Activated naive CD4-positive, alpha-beta T cell treated with anti-CD3 and anti-CD28 coated beads, Interleukin-2, amount 50 U/mL, for 24 hours (primary cell): Measurements from ENCODE around the gene PEAK1.

Experiments
- H3K27ac Mint-ChIP-seq: one replicate; pipeline ENCODE4 v1.8.0; 2021; ENCODE audit warnings: mild to moderate bottlenecking, mixed read lengths
- H3K27me3 Mint-ChIP-seq: one replicate; pipeline ENCODE4 v1.8.0; 2021; ENCODE audit warnings: mixed read lengths
- H3K36me3 Mint-ChIP-seq: one replicate; pipeline ENCODE4 v1.8.0; 2021; ENCODE audit warnings: mixed read lengths
- H3K4me1 Mint-ChIP-seq: one replicate; pipeline ENCODE4 v1.8.0; 2021; ENCODE audit warnings: mixed read lengths
- H3K4me3 Mint-ChIP-seq: one replicate; pipeline ENCODE4 v1.8.0; 2021; ENCODE audit warnings: mild to moderate bottlenecking, mixed read lengths
- H3K9me3 Mint-ChIP-seq: one replicate; pipeline ENCODE4 v1.8.0; 2021; ENCODE audit warnings: mixed read lengths

The PEAK1 gene

GRCh38 chr15:77123854-77124253 is 296.1 kb downstream of the PEAK1 start:
- no peaks in the 10 kb centered on the region for H3K27me3 Mint-ChIP-seq
- peaks cover 7% of the 10 kb centered on the region for H3K36me3 Mint-ChIP-seq
- H3K4me3 Mint-ChIP-seq = no peak overlapping the region
- H3K9me3 Mint-ChIP-seq = no peaks in the 10 kb centered on the region
- H3K27ac Mint-ChIP-seq = no peak overlapping the region
- peaks cover 4% of the 10 kb centered on the region for H3K4me1 Mint-ChIP-seq

DNA sequence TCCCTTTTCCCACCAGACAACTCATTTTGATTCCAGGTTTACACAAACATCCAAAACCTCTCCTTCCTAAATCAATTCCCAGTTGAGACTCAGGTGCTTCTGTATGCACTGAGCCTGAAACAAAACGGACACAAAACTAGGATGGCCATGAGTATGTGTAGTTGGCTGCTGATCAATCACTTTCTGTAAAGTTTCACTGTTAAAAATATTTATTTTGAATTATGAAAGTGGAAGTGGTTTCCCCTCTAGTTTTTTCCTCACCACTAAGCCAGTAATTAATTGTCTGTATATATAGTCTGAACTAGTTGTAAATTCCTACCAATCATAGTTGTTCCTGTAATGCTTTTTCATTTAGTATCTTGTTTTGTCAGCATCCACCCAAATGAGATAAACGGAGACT is 297.3 kb downstream of the PEAK1 start:
- Mint-ChIP-seq H3K27ac (no peak overlapping the region), H3K4me1 (peaks cover 5% of the 10 kb centered on the region), H3K27me3 (no peaks in the 10 kb centered on the region), H3K9me3 (no peaks in the 10 kb centered on the region), H3K4me3 (no peak overlapping the region), H3K36me3 (peaks cover 6% of the 10 kb centered on the region)

GRCh38 chr15:77121599-77121998 is 298.3 kb downstream of the PEAK1 start:
- no peak overlapping the region for H3K27ac Mint-ChIP-seq
- peaks cover 5% of the 10 kb centered on the region for H3K4me1 Mint-ChIP-seq
- H3K36me3 Mint-ChIP-seq = peaks cover 4% of the 10 kb centered on the region

GRCh38 chr15:77120576-77120975 is 299.3 kb downstream of the PEAK1 start:
- H3K9me3 Mint-ChIP-seq = no peaks in the 10 kb centered on the region

More at GRCh38 chr15:77121599-77121998, 298.3 kb downstream of the PEAK1 start:
- Mint-ChIP-seq H3K27me3 (no peaks in the 10 kb centered on the region), H3K9me3 (no peaks in the 10 kb centered on the region), H3K4me3 (no peak overlapping the region)

GRCh38 chr15:77119446-77119845 is 300.5 kb downstream of the PEAK1 start:
- H3K9me3 Mint-ChIP-seq = no peaks in the 10 kb centered on the region
- H3K4me1 Mint-ChIP-seq = peaks cover 5% of the 10 kb centered on the region
- H3K27ac Mint-ChIP-seq = no peak overlapping the region
- peaks cover 4% of the 10 kb centered on the region for H3K36me3 Mint-ChIP-seq
- no peak overlapping the region for H3K4me3 Mint-ChIP-seq
- no peaks in the 10 kb centered on the region for H3K27me3 Mint-ChIP-seq

More at GRCh38 chr15:77120576-77120975, 299.3 kb downstream of the PEAK1 start:
- no peak overlapping the region for H3K4me3 Mint-ChIP-seq
- peaks cover 4% of the 10 kb centered on the region for H3K36me3 Mint-ChIP-seq
- peak overlapping the region; percentile 21 for H3K27ac Mint-ChIP-seq
- H3K27me3 Mint-ChIP-seq = no peaks in the 10 kb centered on the region
- H3K4me1 Mint-ChIP-seq = peaks cover 5% of the 10 kb centered on the region

- peaks cover 4% of the 10 kb centered on the region for H3K36me3 Mint-ChIP-seq
- no peak overlapping the region for H3K4me3 Mint-ChIP-seq
- no peaks in the 10 kb centered on the region for H3K9me3 Mint-ChIP-seq
- no peaks in the 10 kb centered on the region for H3K27me3 Mint-ChIP-seq
- H3K27ac Mint-ChIP-seq = no peak overlapping the region
- H3K4me1 Mint-ChIP-seq = peaks cover 5% of the 10 kb centered on the region
Measured at GRCh38 chr15:77118882-77119321, 301.0 kb downstream of the PEAK1 start.

GRCh38 chr15:77115179-77115578 is 304.7 kb downstream of the PEAK1 start:
- peaks cover 2% of the 10 kb centered on the region for H3K36me3 Mint-ChIP-seq
- no peaks in the 10 kb centered on the region for H3K9me3 Mint-ChIP-seq
- no peak overlapping the region for H3K27ac Mint-ChIP-seq
- H3K4me3 Mint-ChIP-seq = no peak overlapping the region
- H3K27me3 Mint-ChIP-seq = no peaks in the 10 kb centered on the region
- peaks cover 5% of the 10 kb centered on the region for H3K4me1 Mint-ChIP-seq

DNA sequence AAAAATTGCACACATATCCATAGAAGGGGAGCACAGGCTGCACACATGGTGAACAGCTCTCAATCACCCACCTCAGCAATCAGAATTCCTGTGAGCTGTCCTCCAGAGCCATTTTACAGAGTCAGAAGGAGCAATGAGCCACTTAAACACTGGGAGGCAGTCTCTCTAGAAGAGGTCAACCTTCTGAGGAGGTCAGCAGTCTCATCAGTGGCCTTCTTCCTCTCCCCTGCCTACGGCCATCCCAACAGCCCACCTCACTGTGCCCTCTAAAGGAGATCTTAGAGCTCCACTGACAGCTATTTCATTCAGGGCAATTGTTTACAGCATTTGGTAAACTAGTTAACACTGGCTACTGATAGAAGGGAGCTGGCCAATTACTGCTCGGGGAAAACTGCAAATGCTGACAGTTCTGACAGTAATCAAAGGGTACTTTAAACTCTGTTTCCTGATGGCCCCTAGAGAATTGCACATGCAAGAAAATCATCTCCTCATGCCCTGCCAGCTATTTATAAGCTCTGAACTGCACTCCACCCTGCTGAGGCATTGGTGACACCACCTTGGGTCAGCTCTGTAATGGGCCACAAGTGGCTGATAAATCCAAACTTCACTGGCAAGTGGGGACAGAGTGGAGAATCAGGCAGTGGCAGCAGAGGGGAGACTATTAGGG is 306.9 kb downstream of the PEAK1 start:
- no peaks in the 10 kb centered on the region for H3K4me1 Mint-ChIP-seq
- H3K9me3 Mint-ChIP-seq = no peaks in the 10 kb centered on the region
- H3K27me3 Mint-ChIP-seq = no peaks in the 10 kb centered on the region
- H3K4me3 Mint-ChIP-seq = no peak overlapping the region
- no peak overlapping the region for H3K27ac Mint-ChIP-seq
- H3K36me3 Mint-ChIP-seq = peaks cover 2% of the 10 kb centered on the region

GRCh38 chr15:77111789-77112188 is 308.1 kb downstream of the PEAK1 start:
- H3K9me3 Mint-ChIP-seq = no peaks in the 10 kb centered on the region
- no peaks in the 10 kb centered on the region for H3K27me3 Mint-ChIP-seq
- H3K4me3 Mint-ChIP-seq = no peak overlapping the region
- no peak overlapping the region for H3K27ac Mint-ChIP-seq
- H3K36me3 Mint-ChIP-seq = peaks cover 2% of the 10 kb centered on the region
- no peaks in the 10 kb centered on the region for H3K4me1 Mint-ChIP-seq

- Mint-ChIP-seq H3K27ac (no peak overlapping the region), H3K36me3 (no peaks in the 10 kb centered on the region), H3K27me3 (no peaks in the 10 kb centered on the region), H3K4me1 (no peaks in the 10 kb centered on the region), H3K9me3 (no peaks in the 10 kb centered on the region), H3K4me3 (no peak overlapping the region)
Measured at GRCh38 chr15:77107531-77108355, 312.2 kb downstream of the PEAK1 start.

DNA sequence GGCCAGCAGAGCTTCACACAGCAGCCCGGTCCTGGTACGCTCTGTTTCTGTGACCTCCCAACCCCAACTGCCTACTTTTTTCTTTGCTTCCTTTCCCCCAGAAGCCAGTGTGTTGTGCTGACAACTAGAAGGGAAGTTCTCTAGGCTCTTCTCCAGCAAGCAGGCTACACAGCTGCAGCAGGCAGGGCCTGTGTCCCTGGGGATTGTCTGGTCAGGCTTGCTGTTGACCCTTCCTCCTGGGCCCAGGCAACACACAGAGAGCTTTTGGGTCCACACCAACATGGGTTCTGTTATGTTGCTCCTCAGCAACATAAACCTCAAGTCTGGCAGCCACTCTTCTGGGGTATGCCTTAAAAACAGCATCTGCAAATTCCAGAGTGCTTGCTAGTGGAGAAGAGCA is 312.8 kb downstream of the PEAK1 start:
- H3K9me3 Mint-ChIP-seq = no peaks in the 10 kb centered on the region
- H3K36me3 Mint-ChIP-seq = no peaks in the 10 kb centered on the region
- no peak overlapping the region for H3K4me3 Mint-ChIP-seq
- no peak overlapping the region for H3K27ac Mint-ChIP-seq
- no peaks in the 10 kb centered on the region for H3K27me3 Mint-ChIP-seq
- H3K4me1 Mint-ChIP-seq = no peaks in the 10 kb centered on the region

GRCh38 chr15:77104155-77104554 is 315.7 kb downstream of the PEAK1 start:
- H3K27me3 Mint-ChIP-seq = no peaks in the 10 kb centered on the region
- H3K36me3 Mint-ChIP-seq = no peaks in the 10 kb centered on the region
- H3K27ac Mint-ChIP-seq = no peak overlapping the region
- no peaks in the 10 kb centered on the region for H3K9me3 Mint-ChIP-seq
- no peak overlapping the region for H3K4me3 Mint-ChIP-seq
- H3K4me1 Mint-ChIP-seq = no peaks in the 10 kb centered on the region

DNA sequence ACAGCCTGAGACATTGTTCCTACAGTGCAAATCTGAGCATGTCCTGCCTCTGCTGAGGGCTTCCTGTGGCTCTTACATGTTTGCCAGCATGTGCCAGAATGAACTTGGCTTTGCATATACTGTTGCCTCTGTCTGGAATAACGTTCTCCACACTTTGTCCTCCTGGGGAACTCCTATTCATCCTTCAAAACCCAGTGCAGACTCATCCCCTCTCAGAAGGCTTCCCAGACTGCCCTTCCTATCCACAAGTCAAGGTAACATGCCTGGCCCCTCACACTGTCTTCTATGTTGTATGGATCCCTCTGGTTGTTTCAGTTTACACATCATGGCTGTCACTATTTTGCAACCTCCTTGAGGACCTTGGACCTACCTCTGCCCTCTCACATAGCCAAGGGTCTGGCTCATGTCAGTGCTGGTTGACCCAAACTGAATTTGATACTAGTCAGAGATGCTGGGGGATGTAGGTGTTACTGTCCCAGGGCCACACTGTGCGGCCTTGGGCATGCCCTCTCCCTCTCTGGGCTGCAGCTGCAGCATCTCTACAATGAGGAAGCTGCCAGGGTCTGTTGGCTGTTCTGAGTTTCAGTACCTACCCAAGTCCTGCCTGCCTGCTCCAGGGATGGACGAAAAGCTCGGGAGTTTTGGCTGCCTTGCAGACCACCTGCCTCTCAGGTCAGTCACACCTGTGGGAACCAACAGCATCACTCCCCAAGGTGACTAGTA is 320.0 kb downstream of the PEAK1 start:
- no peak overlapping the region for H3K4me3 Mint-ChIP-seq
- H3K4me1 Mint-ChIP-seq = no peaks in the 10 kb centered on the region
- no peaks in the 10 kb centered on the region for H3K27me3 Mint-ChIP-seq
- no peaks in the 10 kb centered on the region for H3K36me3 Mint-ChIP-seq
- no peaks in the 10 kb centered on the region for H3K9me3 Mint-ChIP-seq
- no peak overlapping the region for H3K27ac Mint-ChIP-seq

- no peak overlapping the region for H3K4me3 Mint-ChIP-seq
- no peaks in the 10 kb centered on the region for H3K27me3 Mint-ChIP-seq
- H3K27ac Mint-ChIP-seq = no peak overlapping the region
- H3K9me3 Mint-ChIP-seq = no peaks in the 10 kb centered on the region
- no peaks in the 10 kb centered on the region for H3K36me3 Mint-ChIP-seq
- no peaks in the 10 kb centered on the region for H3K4me1 Mint-ChIP-seq
Measured at GRCh38 chr15:77098572-77098971, 321.3 kb downstream of the PEAK1 start.

DNA sequence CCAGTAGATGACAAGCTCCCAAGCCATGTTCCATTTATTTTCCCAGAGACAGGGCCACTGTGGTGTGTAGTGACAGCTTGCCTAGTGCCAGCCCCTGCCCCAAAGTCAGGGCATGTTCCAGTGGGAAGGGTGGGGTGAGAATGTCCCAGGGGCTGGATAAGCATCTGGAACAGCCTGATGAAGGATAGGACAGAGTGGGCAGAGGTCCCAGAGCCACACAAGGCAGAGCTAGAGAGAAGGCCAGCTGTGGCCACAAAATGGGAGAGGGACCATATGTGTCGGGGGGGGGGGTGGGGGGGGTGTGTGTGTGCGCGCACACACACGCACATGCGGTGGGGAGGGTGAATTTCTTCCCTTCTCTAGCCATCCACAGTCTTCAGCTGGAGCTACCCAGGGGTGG is 322.0 kb downstream of the PEAK1 start:
- Mint-ChIP-seq H3K4me1 (no peaks in the 10 kb centered on the region), H3K4me3 (no peak overlapping the region), H3K9me3 (no peaks in the 10 kb centered on the region), H3K27ac (no peak overlapping the region), H3K27me3 (no peaks in the 10 kb centered on the region), H3K36me3 (no peaks in the 10 kb centered on the region)

GRCh38 chr15:77097248-77097721 is 322.6 kb downstream of the PEAK1 start:
- Mint-ChIP-seq H3K36me3 (no peaks in the 10 kb centered on the region), H3K9me3 (no peaks in the 10 kb centered on the region), H3K27ac (no peak overlapping the region), H3K4me1 (no peaks in the 10 kb centered on the region), H3K27me3 (no peaks in the 10 kb centered on the region), H3K4me3 (no peak overlapping the region)
